PC-3 (cell line): Measurements from ENCODE around the gene PRSS33. TPM values are rescaled to one million over a fixed set of nuclear protein-coding genes. Genes with fewer than 3 reads are reported as not detected.

Experiments used
- ATAC-seq: fragments of 200-7000 bp; cut with Tn5 transposase; 2 replicates; pipeline ENCODE4 v1.9.1; 2020; ENCODE audit warnings: mild to moderate bottlenecking, moderate library complexity
- BruUV-seq: library from RNA; stranded (reverse); fragments of 400-500 nt; replicated peaks from 2 replicates; lab custom pipeline; 2021; lab: Mats Ljungman, UMichigan
- CTCF ChIA-PET: fragments of 300-600 bp; sonication (Branson Sonifier 250); formaldehyde crosslinking; loops from one replicate; lab custom pipeline; 2022; ENCODE audit warnings: antibody characterized with exemption; lab: Charles Lee
- POLR2A ChIA-PET: fragments of 300-600 bp; sonication (Branson Sonifier 250); formaldehyde crosslinking; loops from one replicate; lab custom pipeline; 2022; ENCODE audit warnings: antibody characterized with exemption; ENCODE audit not compliant: unreplicated experiment; lab: Charles Lee
- DNase-seq: peaks from one replicate; pipeline ENCODE4 v3.0.0-alpha.2; 2015
- H2AFZ ChIP-seq: fragments of 300-600 bp; sonication (generic); 2 replicates; pipeline ENCODE4 v1.6.0; 2016; ENCODE audit warnings: antibody characterized with exemption, low read length
- H3F3A ChIP-seq: fragments of 300-600 bp; sonication (generic); one replicate; pipeline ENCODE4 v1.6.0; 2017; ENCODE audit warnings: antibody characterized with exemption, low read length, control low read depth, mild to moderate bottlenecking; ENCODE audit not compliant: unreplicated experiment
- H3K27ac ChIP-seq: fragments of 300-600 bp; sonication (generic); 2 replicates; pipeline ENCODE4 v1.5.1; 2016; ENCODE audit warnings: mild to moderate bottlenecking, low read length
- H3K27me3 ChIP-seq: fragments of 300-600 bp; sonication (generic); 2 replicates; pipeline ENCODE4 v1.6.1; 2016; ENCODE audit warnings: low read length, mixed read lengths
- H3K36me3 ChIP-seq: fragments of 300-600 bp; sonication (generic); 2 replicates; pipeline ENCODE4 v1.6.1; 2016; ENCODE audit warnings: low read depth, mixed run types, low read length, mixed read lengths
- H3K4me1 ChIP-seq: fragments of 300-600 bp; sonication (generic); 2 replicates; pipeline ENCODE4 v1.5.1; 2016; ENCODE audit warnings: low read length; ENCODE audit not compliant: insufficient read depth
- H3K4me2 ChIP-seq: fragments of 300-600 bp; sonication (generic); 2 replicates; pipeline ENCODE4 v1.6.0; 2016; ENCODE audit warnings: low read length
- H3K4me3 ChIP-seq: fragments of 300-600 bp; sonication (generic); 2 replicates; pipeline ENCODE4 v1.5.1; 2016; ENCODE audit warnings: mild to moderate bottlenecking, low read length, mixed read lengths
- H3K79me2 ChIP-seq: fragments of 300-600 bp; sonication (generic); 2 replicates; pipeline ENCODE4 v1.6.1; 2017; ENCODE audit warnings: low read length, mixed read lengths
- H3K9ac ChIP-seq: fragments of 300-600 bp; sonication (generic); 2 replicates; pipeline ENCODE4 v1.6.0; 2016; ENCODE audit warnings: mild to moderate bottlenecking, low read length
- H3K9me2 ChIP-seq: fragments of 300-600 bp; sonication (generic); replicated peaks from 2 replicates; pipeline ENCODE4 v1.6.1; 2016; ENCODE audit warnings: mixed run types, low read length, mixed read lengths
- H3K9me3 ChIP-seq: fragments of 300-600 bp; sonication (generic); 2 replicates; pipeline ENCODE4 v1.6.1; 2016; ENCODE audit warnings: low read length, mixed read lengths
- H4K20me1 ChIP-seq: fragments of 300-600 bp; sonication (generic); 2 replicates; pipeline ENCODE4 v1.6.1; 2016; ENCODE audit warnings: low read length, mixed read lengths
- CTCF ChIP-seq: fragments of 300-600 bp; sonication (generic); conservative IDR thresholded peaks from 2 replicates; pipeline ENCODE4 v1.5.1; 2017; ENCODE audit warnings: antibody characterized with exemption, low read depth, mild to moderate bottlenecking, low read length
- EZH2 ChIP-seq: fragments of 300-600 bp; sonication (generic); IDR thresholded peaks from one replicate; pipeline ENCODE4 v1.6.1; 2017; ENCODE audit warnings: antibody characterized with exemption, mild to moderate bottlenecking, low read length; ENCODE audit not compliant: unreplicated experiment
- EZH2phosphoT487 ChIP-seq: fragments of 300-600 bp; sonication (generic); IDR thresholded peaks from 2 replicates; pipeline ENCODE4 v1.6.1; 2018; ENCODE audit warnings: mild to moderate bottlenecking, antibody characterized with exemption, low read length, borderline replicate concordance
- intact Hi-C: fragments of 100-400 bp; cut with micrococcal nuclease; formaldehyde crosslinking; loops from 2 replicates; pipeline ENCODE4 v1.9.0; 2023
- total RNA-seq: library from RNA; depleted of rRNA; stranded (reverse); fragments of >200 nt; gene quantifications from 2 replicates; pipeline ENCODE4 v1.2.3, GENCODE V29; 2014

The PRSS33 gene
- total RNA-seq, 1 experiment from 2014 or later: 0.11 TPM

GRCh38 chr16:2808181-2808580 is 20.8 kb upstream of the PRSS33 start:
- Histone ChIP-seq H3K9me2 (no peaks in the 10 kb centered on the region), H3K27me3 (no peaks in the 10 kb centered on the region), H3F3A (no peaks in the 10 kb centered on the region), H3K9me3 (no peaks in the 10 kb centered on the region), H4K20me1 (no peaks in the 10 kb centered on the region), H3K4me3 (no peak overlapping the region), H2AFZ (no peak overlapping the region), H3K4me2 (no peak overlapping the region), H3K27ac (no peak overlapping the region), H3K9ac (no peak overlapping the region), H3K4me1 (no peaks in the 10 kb centered on the region), H3K79me2 (no peaks in the 10 kb centered on the region), H3K36me3 (no peaks in the 10 kb centered on the region)
- CTCF ChIA-PET: no interaction called here
- POLR2A ChIA-PET: no interaction called here
- no TSS peak for BruUV-seq
- TF ChIP-seq EZH2phosphoT487 (no peak), EZH2 (no peak), CTCF (no peak)
- DNase-seq (no peak), ATAC-seq (no peak)
- intact Hi-C loops: no loop called here

- POLR2A ChIA-PET: no interaction called here
- TF ChIP-seq EZH2 (no peak), CTCF (no peak), EZH2phosphoT487 (no peak)
- Histone ChIP-seq H3K27me3 (no peaks in the 10 kb centered on the region), H3K9me3 (no peaks in the 10 kb centered on the region), H3F3A (no peaks in the 10 kb centered on the region), H3K4me2 (no peak overlapping the region), H3K9me2 (no peaks in the 10 kb centered on the region), H2AFZ (no peak overlapping the region), H3K4me1 (no peaks in the 10 kb centered on the region), H3K4me3 (no peak overlapping the region), H3K79me2 (no peaks in the 10 kb centered on the region), H3K27ac (no peak overlapping the region), H3K9ac (no peak overlapping the region), H4K20me1 (no peaks in the 10 kb centered on the region), H3K36me3 (no peaks in the 10 kb centered on the region)
- no peak for ATAC-seq
- no peak for DNase-seq
- CTCF ChIA-PET: no interaction called here
- intact Hi-C loops: no loop called here
- BruUV-seq: no TSS peak
Measured at GRCh38 chr16:2806286-2806685, 18.9 kb upstream of the PRSS33 start.

GRCh38 chr16:2804728-2805127 is 17.4 kb upstream of the PRSS33 start:
- intact Hi-C loops: no loop called here
- H3K4me3 ChIP-seq: no peak overlapping the region
- H2AFZ ChIP-seq: no peak overlapping the region
- POLR2A ChIA-PET: no interaction called here
- no peak for DNase-seq
- no peaks in the 10 kb centered on the region for H3K27me3 ChIP-seq
- no peaks in the 10 kb centered on the region for H3K79me2 ChIP-seq
- H3K9me3 ChIP-seq: no peaks in the 10 kb centered on the region
- no peaks in the 10 kb centered on the region for H4K20me1 ChIP-seq
- BruUV-seq: no TSS peak
- no peaks in the 10 kb centered on the region for H3K9me2 ChIP-seq
- ATAC-seq: no peak
- CTCF ChIA-PET: no interaction called here
- no peak for TF ChIP-seq EZH2phosphoT487
- no peak for TF ChIP-seq CTCF
- TF ChIP-seq EZH2: no peak
- H3K36me3 ChIP-seq: no peaks in the 10 kb centered on the region
- peaks cover 4% of the 10 kb centered on the region; the same call in 1 of the 2 replicates for H3K4me1 ChIP-seq
- no peak overlapping the region for H3K4me2 ChIP-seq
- no peak overlapping the region for H3K27ac ChIP-seq
- no peaks in the 10 kb centered on the region for H3F3A ChIP-seq
- H3K9ac ChIP-seq: no peak overlapping the region
